GM23338 (cell line): ENCODE measurements around the gene SYMPK.

Experiments used
- CTCF ChIP-seq, 2 experiments: fragments of 200-600 bp in 1 of 2; sonication (generic) in 1 of 2; conservative IDR thresholded peaks; 2 replicates each; pipeline versions ENCODE4 v1.5.1 to v1.6.1; 2016 to 2017; ENCODE audit warnings: antibody characterized with exemption in 2 of 2, low read depth in 2 of 2, mild to moderate bottlenecking in 2 of 2, moderate library complexity in 1 of 2
- EZH2 ChIP-seq: fragments of 200-600 bp; sonication (generic); IDR thresholded peaks from one replicate; pipeline ENCODE4 v1.8.0; 2017; ENCODE audit warnings: antibody characterized with exemption, mild to moderate bottlenecking, low read depth; ENCODE audit not compliant: unreplicated experiment
- POLR2AphosphoS5 ChIP-seq: IDR thresholded peaks from 2 replicates; pipeline ENCODE4 v1.6.1; 2016; ENCODE audit warnings: antibody characterized with exemption, low read depth
- REST ChIP-seq: IDR thresholded peaks from one replicate; pipeline ENCODE4 v1.6.1; 2018; ENCODE audit warnings: antibody characterized with exemption; ENCODE audit not compliant: unreplicated experiment

- TF ChIP-seq EZH2 (no peak), CTCF (conservative IDR thresholded peaks at IDR 0.05; ENCODE audit: low read depth in 2 of 2) (no peak), POLR2AphosphoS5 (no peak), REST (no peak)
Measured at GRCh38 chr19:45804140-45804958, 58.6 kb downstream of the SYMPK start.
